Thoracic aorta (tissue), 2 donors: Measurements from ENCODE around the gene DENND2A. TPM values are rescaled to one million over a fixed set of nuclear protein-coding genes. Genes with fewer than 3 reads are reported as not detected.

ENCODE experiments used
- ATAC-seq: fragments of 150-250 bp; one replicate; pipeline ENCODE4 v1.8.0; 2017; ENCODE audit warnings: low read depth; ENCODE audit not compliant: insufficient number of reproducible peaks, low FRiP score
- DNase-seq: peaks from one replicate; pipeline ENCODE4 v3.0.0-alpha.2; 2020; ENCODE audit warnings: low spot score
- H3K27ac ChIP-seq, 2 donors: fragments of 200-600 bp; sonication (generic); 1 replicate in 1 of 2; 2 replicates in 1 of 2; pipeline ENCODE4 v1.5.1; 2016; ENCODE audit warnings: mild to moderate bottlenecking in 2 of 2, moderate library complexity in 2 of 2
- H3K27me3 ChIP-seq: fragments of 200-600 bp; sonication (generic); replicated peaks from 2 replicates; pipeline ENCODE4 v1.6.0; 2016; ENCODE audit warnings: mild to moderate bottlenecking; ENCODE audit not compliant: insufficient read depth
- H3K36me3 ChIP-seq: fragments of 200-600 bp; sonication (generic); one replicate; pipeline ENCODE4 v1.5.1; 2016
- H3K4me1 ChIP-seq, 2 donors: fragments of 200-600 bp; sonication (generic); 1 replicate in 1 of 2; 2 replicates in 1 of 2; pipeline versions ENCODE4 v1.5.1 to v1.6.0; 2016; ENCODE audit warnings: low read depth in 2 of 2, mild to moderate bottlenecking in 1 of 2; ENCODE audit not compliant: control insufficient read depth in 1 of 2
- H3K4me3 ChIP-seq: fragments of 200-600 bp; sonication (generic); 2 replicates; pipeline ENCODE4 v1.5.1; 2016; ENCODE audit warnings: mild to moderate bottlenecking
- H3K9me3 ChIP-seq: fragments of 200-600 bp; sonication (generic); 2 replicates; pipeline ENCODE4 v1.5.1; 2016
- CTCF ChIP-seq: fragments of 200-600 bp; sonication (generic); IDR thresholded peaks from one replicate; pipeline ENCODE4 v1.5.1; 2019; ENCODE audit warnings: antibody characterized with exemption
- total RNA-seq, 2 donors: library from RNA; depleted of rRNA; stranded (reverse); fragments of >200 nt; gene quantifications; one replicate each; pipeline versions ENCODE4 v1.1.0 to v1.2.3, GENCODE V29; 2016

DENND2A gene
- total RNA-seq, 2 donors from 2014 or later = 4.9 to 5.1 TPM

GRCh38 chr7:140484479-140484878, 156.1 kb downstream of the DENND2A start:
- DNase-seq (no peak), ATAC-seq (no peak)
- H3K27me3 ChIP-seq = no peaks in the 10 kb centered on the region
- H3K4me3 ChIP-seq = no peak overlapping the region
- H3K27ac ChIP-seq = no peak overlapping the region
- TF ChIP-seq CTCF = no peak
- H3K36me3 ChIP-seq = no peaks in the 10 kb centered on the region
- no peaks in the 10 kb centered on the region for H3K4me1 ChIP-seq
- no peaks in the 10 kb centered on the region for H3K9me3 ChIP-seq

- Histone ChIP-seq H3K4me1 (peaks cover 11 to 22% of the 10 kb centered on the region in 2 donors), H3K9me3 (no peaks in the 10 kb centered on the region), H3K4me3 (peak overlapping the region; percentile 97), H3K27ac (peak overlapping the region in 1 of 2 donors; percentile 82), H3K36me3 (no peaks in the 10 kb centered on the region), H3K27me3 (no peaks in the 10 kb centered on the region)
- DNase-seq (no peak), ATAC-seq (peak; percentile 9)
- no peak for TF ChIP-seq CTCF
Measured at GRCh38 chr7:140479739-140480084, 160.9 kb downstream of the DENND2A start.

- Histone ChIP-seq H3K4me1 (peaks cover 11 to 22% of the 10 kb centered on the region in 2 donors), H3K9me3 (no peaks in the 10 kb centered on the region), H3K36me3 (no peaks in the 10 kb centered on the region), H3K27me3 (no peaks in the 10 kb centered on the region), H3K27ac (peak within 1 kb of the TSS; percentile 69 to 82), H3K4me3 (peak within 1 kb of the TSS; percentile 97)
- ATAC-seq (peak; percentile 91), DNase-seq (peak; percentile 79)
- no peak for TF ChIP-seq CTCF
Measured at GRCh38 chr7:140479062-140479738, 161.4 kb downstream of the DENND2A start, which contains the start of gene MKRN1. Gene MKRN1 (minus strand): TSS chr7:140479505. CDS start chr7:140479344, 161 bp downstream.

- no peaks in the 10 kb centered on the region for H3K9me3 ChIP-seq
- peak overlapping the region; percentile 97 for H3K4me3 ChIP-seq
- no peaks in the 10 kb centered on the region for H3K27me3 ChIP-seq
- peaks cover 11 to 22% of the 10 kb centered on the region in 2 donors for H3K4me1 ChIP-seq
- DNase-seq = no peak
- no peaks in the 10 kb centered on the region for H3K36me3 ChIP-seq
- H3K27ac ChIP-seq = peak overlapping the region; percentile 69 to 82
- no peak for TF ChIP-seq CTCF
- ATAC-seq = peak; percentile 38
Measured at GRCh38 chr7:140478246-140479061, 162.2 kb downstream of the DENND2A start.

- ATAC-seq = no peak
- TF ChIP-seq CTCF = no peak
- Histone ChIP-seq H3K4me1 (peaks cover 11 to 22% of the 10 kb centered on the region in 2 donors), H3K27me3 (no peaks in the 10 kb centered on the region), H3K4me3 (no peak overlapping the region), H3K9me3 (no peaks in the 10 kb centered on the region), H3K36me3 (no peaks in the 10 kb centered on the region), H3K27ac (no peak overlapping the region)
- DNase-seq = no peak
Measured at GRCh38 chr7:140476698-140477261, 163.8 kb downstream of the DENND2A start.
